Measurements from ENCODE around the gene ERCC1. TPM values are rescaled to one million over a fixed set of nuclear protein-coding genes. Genes with fewer than 3 reads are reported as not detected.

ERCC1 gene
- total and polyA plus RNA-seq, 4 donors = 19.2 to 28.7 (median 22.0) TPM

DNA sequence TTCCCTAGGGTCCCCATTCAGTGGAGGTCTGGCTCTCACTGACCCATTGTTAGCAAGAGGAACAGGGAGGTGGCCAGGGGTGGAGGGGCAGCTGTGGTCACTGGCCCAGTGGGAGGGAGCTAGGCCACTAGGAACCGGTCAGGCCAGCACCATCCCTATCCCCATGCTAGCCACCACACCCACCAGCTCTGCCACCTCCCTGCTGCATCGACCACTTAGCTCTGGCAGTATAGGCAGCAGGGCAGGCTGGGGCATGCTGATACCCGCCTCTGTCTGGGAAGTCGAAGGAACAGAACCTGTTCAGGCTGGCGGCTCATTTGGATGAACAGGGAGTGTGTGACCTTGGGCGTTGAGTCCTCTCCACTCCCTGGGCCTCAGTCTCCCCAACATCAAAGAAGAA lies 23.5 kb downstream of the ERCC1 start:
- Histone ChIP-seq H3K4me1 (ENCODE audit: control insufficient read depth in 4 of 4, insufficient read depth in 4 of 4, low read length in 3 of 4) (peaks cover 6 to 24% (median 17%) of the 10 kb centered on the region in 4 donors), H3K36me3 (ENCODE audit: control insufficient read depth in 4 of 4, insufficient read depth in 3 of 4, low read depth in 1 of 4, low read length in 3 of 4) (peaks cover 0 to 4% (median 0%) of the 10 kb centered on the region in 4 donors), H3K9me3 (ENCODE audit: control insufficient read depth in 4 of 4, low read length in 3 of 4) (no peaks in the 10 kb centered on the region), H3K9ac (ENCODE audit: low read depth in 1 of 2, low read length in 2 of 2) (no peak overlapping the region), H3K4me3 (ENCODE audit: low read depth in 1 of 3, low read length in 3 of 3) (no peak overlapping the region), H3K27ac (ENCODE audit: low read depth in 1 of 2, low read length in 2 of 2) (no peak overlapping the region), H3K27me3 (ENCODE audit: control insufficient read depth in 4 of 4, insufficient read depth in 4 of 4, low read length in 3 of 4) (no peaks in the 10 kb centered on the region)
- TF ChIP-seq JUND (IDR thresholded peaks at IDR 0.05) (no peak), RXRA (IDR thresholded peaks at IDR 0.05) (no peak), NR2F2 (IDR thresholded peaks at IDR 0.05) (no peak), HNF4A (conservative IDR thresholded peaks at IDR 0.05) (no peak), TAF1 (conservative IDR thresholded peaks at IDR 0.05) (no peak), RAD21 (IDR thresholded peaks at IDR 0.05) (no peak), FOXA1 (IDR thresholded peaks at IDR 0.05) (no peak), FOXA2 (IDR thresholded peaks at IDR 0.05) (no peak), SP1 (IDR thresholded peaks at IDR 0.05) (no peak), YY1 (IDR thresholded peaks at IDR 0.05) (no peak), EGR1 (IDR thresholded peaks at IDR 0.05; ENCODE audit: low read depth in 2 of 2) (no peak), GABPA (IDR thresholded peaks at IDR 0.05 in 1 of 2, conservative IDR thresholded peaks at IDR 0.05 in 1 of 2) (no peak), HNF4G (IDR thresholded peaks at IDR 0.05) (no peak)
- TF ChIP-seq, protein P1, sequence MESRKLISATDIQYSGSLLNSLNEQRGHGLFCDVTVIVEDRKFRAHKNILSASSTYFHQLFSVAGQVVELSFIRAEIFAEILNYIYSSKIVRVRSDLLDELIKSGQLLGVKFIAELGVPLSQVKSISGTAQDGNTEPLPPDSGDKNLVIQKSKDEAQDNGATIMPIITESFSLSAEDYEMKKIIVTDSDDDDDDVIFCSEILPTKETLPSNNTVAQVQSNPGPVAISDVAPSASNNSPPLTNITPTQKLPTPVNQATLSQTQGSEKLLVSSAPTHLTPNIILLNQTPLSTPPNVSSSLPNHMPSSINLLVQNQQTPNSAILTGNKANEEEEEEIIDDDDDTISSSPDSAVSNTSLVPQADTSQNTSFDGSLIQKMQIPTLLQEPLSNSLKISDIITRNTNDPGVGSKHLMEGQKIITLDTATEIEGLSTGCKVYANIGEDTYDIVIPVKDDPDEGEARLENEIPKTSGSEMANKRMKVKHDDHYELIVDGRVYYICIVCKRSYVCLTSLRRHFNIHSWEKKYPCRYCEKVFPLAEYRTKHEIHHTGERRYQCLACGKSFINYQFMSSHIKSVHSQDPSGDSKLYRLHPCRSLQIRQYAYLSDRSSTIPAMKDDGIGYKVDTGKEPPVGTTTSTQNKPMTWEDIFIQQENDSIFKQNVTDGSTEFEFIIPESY (IDR thresholded peaks at IDR 0.05) = no peak
- TF ChIP-seq, protein P2, sequence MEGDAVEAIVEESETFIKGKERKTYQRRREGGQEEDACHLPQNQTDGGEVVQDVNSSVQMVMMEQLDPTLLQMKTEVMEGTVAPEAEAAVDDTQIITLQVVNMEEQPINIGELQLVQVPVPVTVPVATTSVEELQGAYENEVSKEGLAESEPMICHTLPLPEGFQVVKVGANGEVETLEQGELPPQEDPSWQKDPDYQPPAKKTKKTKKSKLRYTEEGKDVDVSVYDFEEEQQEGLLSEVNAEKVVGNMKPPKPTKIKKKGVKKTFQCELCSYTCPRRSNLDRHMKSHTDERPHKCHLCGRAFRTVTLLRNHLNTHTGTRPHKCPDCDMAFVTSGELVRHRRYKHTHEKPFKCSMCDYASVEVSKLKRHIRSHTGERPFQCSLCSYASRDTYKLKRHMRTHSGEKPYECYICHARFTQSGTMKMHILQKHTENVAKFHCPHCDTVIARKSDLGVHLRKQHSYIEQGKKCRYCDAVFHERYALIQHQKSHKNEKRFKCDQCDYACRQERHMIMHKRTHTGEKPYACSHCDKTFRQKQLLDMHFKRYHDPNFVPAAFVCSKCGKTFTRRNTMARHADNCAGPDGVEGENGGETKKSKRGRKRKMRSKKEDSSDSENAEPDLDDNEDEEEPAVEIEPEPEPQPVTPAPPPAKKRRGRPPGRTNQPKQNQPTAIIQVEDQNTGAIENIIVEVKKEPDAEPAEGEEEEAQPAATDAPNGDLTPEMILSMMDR (IDR thresholded peaks at IDR 0.05; ENCODE audit: low read depth, low read length, missing input control) = no peak
- TF ChIP-seq, protein P3, sequence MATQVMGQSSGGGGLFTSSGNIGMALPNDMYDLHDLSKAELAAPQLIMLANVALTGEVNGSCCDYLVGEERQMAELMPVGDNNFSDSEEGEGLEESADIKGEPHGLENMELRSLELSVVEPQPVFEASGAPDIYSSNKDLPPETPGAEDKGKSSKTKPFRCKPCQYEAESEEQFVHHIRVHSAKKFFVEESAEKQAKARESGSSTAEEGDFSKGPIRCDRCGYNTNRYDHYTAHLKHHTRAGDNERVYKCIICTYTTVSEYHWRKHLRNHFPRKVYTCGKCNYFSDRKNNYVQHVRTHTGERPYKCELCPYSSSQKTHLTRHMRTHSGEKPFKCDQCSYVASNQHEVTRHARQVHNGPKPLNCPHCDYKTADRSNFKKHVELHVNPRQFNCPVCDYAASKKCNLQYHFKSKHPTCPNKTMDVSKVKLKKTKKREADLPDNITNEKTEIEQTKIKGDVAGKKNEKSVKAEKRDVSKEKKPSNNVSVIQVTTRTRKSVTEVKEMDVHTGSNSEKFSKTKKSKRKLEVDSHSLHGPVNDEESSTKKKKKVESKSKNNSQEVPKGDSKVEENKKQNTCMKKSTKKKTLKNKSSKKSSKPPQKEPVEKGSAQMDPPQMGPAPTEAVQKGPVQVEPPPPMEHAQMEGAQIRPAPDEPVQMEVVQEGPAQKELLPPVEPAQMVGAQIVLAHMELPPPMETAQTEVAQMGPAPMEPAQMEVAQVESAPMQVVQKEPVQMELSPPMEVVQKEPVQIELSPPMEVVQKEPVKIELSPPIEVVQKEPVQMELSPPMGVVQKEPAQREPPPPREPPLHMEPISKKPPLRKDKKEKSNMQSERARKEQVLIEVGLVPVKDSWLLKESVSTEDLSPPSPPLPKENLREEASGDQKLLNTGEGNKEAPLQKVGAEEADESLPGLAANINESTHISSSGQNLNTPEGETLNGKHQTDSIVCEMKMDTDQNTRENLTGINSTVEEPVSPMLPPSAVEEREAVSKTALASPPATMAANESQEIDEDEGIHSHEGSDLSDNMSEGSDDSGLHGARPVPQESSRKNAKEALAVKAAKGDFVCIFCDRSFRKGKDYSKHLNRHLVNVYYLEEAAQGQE (IDR thresholded peaks at IDR 0.05) = no peak
- TF ChIP-seq, protein P4, sequence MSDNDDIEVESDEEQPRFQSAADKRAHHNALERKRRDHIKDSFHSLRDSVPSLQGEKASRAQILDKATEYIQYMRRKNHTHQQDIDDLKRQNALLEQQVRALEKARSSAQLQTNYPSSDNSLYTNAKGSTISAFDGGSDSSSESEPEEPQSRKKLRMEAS (IDR thresholded peaks at IDR 0.05) = no peak
- TF ChIP-seq, protein P5, sequence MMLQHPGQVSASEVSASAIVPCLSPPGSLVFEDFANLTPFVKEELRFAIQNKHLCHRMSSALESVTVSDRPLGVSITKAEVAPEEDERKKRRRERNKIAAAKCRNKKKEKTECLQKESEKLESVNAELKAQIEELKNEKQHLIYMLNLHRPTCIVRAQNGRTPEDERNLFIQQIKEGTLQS (IDR thresholded peaks at IDR 0.05) = no peak
- 94% methylated on average over 6 of the region's 6 CpGs for WGBS
- no peak for DNase-seq (ENCODE audit: low spot score)
